OCI-LY7 (cell line): ENCODE results near the gene MEAF6.

Experiments used
- CTCF ChIP-seq: fragments of 200-600 bp; sonication (generic); conservative IDR thresholded peaks from 2 replicates; pipeline ENCODE4 v1.5.1; 2014; ENCODE audit warnings: mild to moderate bottlenecking, antibody characterized with exemption, low read length, moderate library complexity, mixed read lengths
- EZH2phosphoT487 ChIP-seq: fragments of 200-600 bp; sonication (generic); IDR thresholded peaks from 2 replicates; pipeline ENCODE4 v1.6.1; 2018; ENCODE audit warnings: low read depth, borderline replicate concordance, mild to moderate bottlenecking, mixed run types, antibody characterized with exemption, low read length, moderate library complexity, mixed read lengths

GRCh38 chr1:37486680-37487618 lies 27.6 kb downstream of the MEAF6 start:
- TF ChIP-seq CTCF, result peak; percentile 97
- TF ChIP-seq EZH2phosphoT487, result no peak
